ENCODE results near the gene CIDEC.

CIDEC gene

DNA sequence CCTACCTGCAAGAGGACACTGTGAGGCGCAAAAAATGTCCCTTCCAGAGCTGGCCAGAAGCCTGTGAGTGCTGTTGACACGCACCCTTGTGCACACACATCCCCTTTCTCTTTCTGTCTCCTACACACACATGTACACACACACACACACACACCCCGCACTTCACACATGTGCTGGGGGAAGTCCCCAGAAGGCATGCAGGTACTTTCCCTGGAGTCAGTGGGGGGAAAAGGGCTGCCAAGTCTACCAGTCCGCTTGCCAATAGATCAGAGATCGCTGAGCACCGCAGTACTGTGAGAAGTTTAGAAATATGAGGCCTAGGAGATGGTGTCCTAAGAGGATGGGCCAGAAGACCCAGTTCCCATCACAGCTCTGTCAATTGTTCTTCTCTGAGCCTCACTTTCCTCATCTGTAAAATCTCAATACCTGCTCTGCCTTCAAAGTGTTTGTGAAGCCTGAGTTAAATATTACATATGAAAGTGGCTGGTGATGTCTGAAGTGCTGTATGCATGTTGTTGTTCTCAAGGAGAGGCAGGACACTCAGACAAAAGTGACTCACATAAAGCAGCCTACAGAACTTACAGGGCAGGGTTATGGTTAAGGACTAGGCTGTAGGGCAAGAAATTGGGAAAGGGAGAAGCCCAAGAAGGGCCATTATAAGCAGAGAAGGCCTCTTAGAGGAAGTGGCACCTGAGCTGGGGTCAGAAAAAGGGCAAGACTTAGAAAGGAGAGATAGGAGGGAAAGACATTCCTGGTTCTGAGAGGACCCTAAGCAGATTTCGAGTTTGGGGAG, 29.4 kb upstream of the CIDEC start:
- TF ChIP-seq ZFX (IDR thresholded peaks at IDR 0.05; ENCODE audit: borderline replicate concordance), result no peak
- TF ChIP-seq CTCF (IDR thresholded peaks at IDR 0.05), result no peak

GRCh38 chr3:9908286-9908685, 28.2 kb upstream of the CIDEC start:
- no peak overlapping the region for H3K27ac ChIP-seq
- TF ChIP-seq ZFX (IDR thresholded peaks at IDR 0.05; ENCODE audit: borderline replicate concordance) (no peak), CTCF (IDR thresholded peaks at IDR 0.05) (no peak)

More for the DNA sequence above, 29.4 kb upstream of the CIDEC start:
- no peak overlapping the region for H3K27ac ChIP-seq

DNA sequence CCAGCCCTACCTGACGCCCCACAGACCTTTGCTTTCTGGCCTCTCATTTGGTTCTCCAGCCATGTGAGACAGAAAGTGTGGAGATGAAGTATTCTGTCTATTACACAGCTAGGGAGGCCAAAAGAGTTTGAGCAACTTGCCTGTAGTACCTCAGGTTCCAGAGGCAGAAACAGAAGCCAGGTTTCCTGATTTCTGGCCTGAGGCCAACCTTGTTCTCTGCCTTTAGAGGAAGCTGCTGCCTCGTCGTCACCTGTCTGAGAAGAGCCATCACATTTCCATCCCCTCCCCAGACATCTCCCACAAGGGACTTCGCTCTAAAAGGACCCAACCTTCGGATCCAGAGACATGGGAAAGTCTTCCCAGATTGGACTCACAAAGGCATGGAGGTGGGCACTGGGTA, 26.4 kb upstream of the CIDEC start:
- TF ChIP-seq ZFX (IDR thresholded peaks at IDR 0.05; ENCODE audit: borderline replicate concordance) (no peak), CTCF (IDR thresholded peaks at IDR 0.05) (no peak)
- no peak overlapping the region for H3K27ac ChIP-seq

DNA sequence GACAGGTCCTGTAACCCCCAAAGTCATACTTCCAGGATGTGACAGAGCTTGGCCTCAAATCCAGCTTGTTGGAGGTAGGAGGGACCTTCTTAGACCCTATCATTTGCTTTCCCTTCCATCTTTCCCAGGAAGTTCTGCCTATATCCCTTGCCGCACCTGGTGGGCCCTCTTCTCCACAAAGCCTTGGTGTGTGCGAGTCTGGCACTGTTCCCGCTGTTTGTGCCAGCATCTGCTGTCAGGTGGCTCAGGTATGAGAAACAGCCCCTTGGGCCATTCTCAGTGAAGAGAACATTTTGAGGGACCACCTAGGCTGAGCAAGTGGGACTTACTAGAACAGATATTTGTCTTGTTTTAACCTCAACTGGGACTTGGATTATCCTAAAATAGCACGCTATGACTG, 23.9 kb upstream of the CIDEC start:
- TF ChIP-seq ZFX (IDR thresholded peaks at IDR 0.05; ENCODE audit: borderline replicate concordance) (no peak), CTCF (IDR thresholded peaks at IDR 0.05) (no peak)
- peak overlapping the region; percentile 100; the same call in 1 of the 2 replicates for H3K27ac ChIP-seq

GRCh38 chr3:9903238-9903624, 23.2 kb upstream of the CIDEC start:
- peak overlapping the region; percentile 100 for H3K27ac ChIP-seq
- no peak for TF ChIP-seq ZFX (IDR thresholded peaks at IDR 0.05; ENCODE audit: borderline replicate concordance)
- TF ChIP-seq CTCF (IDR thresholded peaks at IDR 0.05), result no peak

DNA sequence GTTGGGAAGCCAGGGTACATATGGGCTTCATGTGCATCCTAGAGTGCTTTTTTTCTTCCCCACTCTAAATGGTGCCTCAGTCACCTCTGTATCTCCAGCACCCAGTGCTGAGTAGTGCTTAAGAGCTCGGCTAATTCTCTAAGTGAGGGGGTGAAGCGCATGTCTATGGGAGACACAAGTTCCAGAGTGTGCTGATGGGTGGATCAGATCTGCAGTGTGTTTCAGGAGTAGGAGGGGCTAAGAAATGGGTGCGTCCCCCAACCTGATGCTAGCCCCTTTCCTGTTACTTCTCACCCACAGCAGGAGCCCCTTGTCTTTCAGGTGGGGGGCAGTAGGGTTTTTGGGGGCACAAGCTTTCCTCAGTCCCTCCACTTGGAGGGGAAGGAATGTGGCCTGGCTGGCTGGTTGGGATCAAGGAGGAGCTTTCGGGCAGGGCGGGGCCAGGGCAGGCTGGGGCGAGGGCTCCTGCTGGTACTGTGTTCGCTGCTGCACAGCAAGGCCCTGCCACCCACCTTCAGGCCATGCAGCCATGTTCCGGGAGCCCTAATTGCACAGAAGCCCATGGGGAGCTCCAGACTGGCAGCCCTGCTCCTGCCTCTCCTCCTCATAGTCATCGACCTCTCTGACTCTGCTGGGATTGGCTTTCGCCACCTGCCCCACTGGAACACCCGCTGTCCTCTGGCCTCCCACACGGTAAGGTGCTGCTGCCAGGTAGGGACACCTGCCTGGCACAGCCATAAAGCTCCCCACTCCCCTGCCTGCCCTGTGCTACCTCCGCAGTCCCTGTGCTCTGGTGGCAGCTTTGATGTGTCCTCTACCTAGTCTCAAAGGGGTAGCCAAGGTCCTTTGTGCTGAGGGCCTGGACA, 22.6 kb upstream of the CIDEC start, which contains the start of gene IL17RE:
TSS of gene IL17RE (plus strand) at position 477 of the 866 bp plus-strand sequence. CDS start at position 562, 85 bp downstream.
- H3K27ac ChIP-seq, result peak within 1 kb of the TSS; percentile 100
- TF ChIP-seq ZFX (IDR thresholded peaks at IDR 0.05; ENCODE audit: borderline replicate concordance) (no peak), CTCF (IDR thresholded peaks at IDR 0.05) (no peak)
